ENCODE measurements around the gene SLC37A4. TPM values are rescaled to one million over a fixed set of nuclear protein-coding genes. Genes with fewer than 3 reads are reported as not detected.

SLC37A4 gene
- total and polyA plus RNA-seq, 2 of the 13 experiments (the other 11 are each of a cell fraction or from before 2014, with no cell fraction given) = 43.0 to 56.1 TPM

DNA sequence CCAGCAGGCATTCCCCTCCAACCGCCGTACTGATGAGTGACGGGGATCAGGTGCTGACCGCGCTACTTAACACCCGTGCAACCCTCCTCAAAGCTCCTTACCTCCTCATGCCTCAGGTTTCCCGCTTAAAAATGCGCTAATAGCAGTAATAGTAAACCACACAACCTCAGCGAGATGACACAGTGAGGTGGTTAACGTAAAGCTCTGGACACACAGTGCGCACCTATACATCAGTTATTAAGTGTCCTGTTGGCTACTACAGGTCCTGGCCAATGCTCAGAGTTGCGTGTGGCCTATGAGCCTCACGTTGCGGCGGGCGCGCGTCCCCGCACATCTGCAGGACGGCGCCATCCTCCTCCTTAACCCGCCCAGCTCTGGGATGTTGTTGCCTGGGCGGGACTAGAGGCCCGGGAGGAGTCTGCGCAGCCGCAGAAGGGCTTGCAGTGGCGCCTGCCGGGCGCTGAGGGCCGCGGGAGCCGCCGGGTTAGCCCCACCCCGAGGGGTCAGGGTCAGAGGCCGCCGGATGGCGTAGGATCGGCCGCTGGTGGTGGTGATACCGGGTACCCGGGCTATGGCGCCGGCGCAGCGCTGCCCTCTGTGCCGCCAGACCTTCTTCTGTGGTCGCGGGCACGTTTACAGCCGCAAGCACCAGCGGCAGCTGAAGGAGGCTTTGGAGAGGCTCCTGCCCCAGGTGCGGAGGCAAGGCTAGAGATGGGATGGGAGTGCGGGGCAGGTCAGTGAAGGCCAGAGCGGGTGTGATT lies 32.9 kb downstream of the SLC37A4 start, which contains the start of gene CENATAC (continued):
- TF ChIP-seq, protein P1, sequence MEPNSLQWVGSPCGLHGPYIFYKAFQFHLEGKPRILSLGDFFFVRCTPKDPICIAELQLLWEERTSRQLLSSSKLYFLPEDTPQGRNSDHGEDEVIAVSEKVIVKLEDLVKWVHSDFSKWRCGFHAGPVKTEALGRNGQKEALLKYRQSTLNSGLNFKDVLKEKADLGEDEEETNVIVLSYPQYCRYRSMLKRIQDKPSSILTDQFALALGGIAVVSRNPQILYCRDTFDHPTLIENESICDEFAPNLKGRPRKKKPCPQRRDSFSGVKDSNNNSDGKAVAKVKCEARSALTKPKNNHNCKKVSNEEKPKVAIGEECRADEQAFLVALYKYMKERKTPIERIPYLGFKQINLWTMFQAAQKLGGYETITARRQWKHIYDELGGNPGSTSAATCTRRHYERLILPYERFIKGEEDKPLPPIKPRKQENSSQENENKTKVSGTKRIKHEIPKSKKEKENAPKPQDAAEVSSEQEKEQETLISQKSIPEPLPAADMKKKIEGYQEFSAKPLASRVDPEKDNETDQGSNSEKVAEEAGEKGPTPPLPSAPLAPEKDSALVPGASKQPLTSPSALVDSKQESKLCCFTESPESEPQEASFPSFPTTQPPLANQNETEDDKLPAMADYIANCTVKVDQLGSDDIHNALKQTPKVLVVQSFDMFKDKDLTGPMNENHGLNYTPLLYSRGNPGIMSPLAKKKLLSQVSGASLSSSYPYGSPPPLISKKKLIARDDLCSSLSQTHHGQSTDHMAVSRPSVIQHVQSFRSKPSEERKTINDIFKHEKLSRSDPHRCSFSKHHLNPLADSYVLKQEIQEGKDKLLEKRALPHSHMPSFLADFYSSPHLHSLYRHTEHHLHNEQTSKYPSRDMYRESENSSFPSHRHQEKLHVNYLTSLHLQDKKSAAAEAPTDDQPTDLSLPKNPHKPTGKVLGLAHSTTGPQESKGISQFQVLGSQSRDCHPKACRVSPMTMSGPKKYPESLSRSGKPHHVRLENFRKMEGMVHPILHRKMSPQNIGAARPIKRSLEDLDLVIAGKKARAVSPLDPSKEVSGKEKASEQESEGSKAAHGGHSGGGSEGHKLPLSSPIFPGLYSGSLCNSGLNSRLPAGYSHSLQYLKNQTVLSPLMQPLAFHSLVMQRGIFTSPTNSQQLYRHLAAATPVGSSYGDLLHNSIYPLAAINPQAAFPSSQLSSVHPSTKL (CRISPR knock-in tag; IDR thresholded peaks at IDR 0.05) = no peak
- TF ChIP-seq, protein P2, sequence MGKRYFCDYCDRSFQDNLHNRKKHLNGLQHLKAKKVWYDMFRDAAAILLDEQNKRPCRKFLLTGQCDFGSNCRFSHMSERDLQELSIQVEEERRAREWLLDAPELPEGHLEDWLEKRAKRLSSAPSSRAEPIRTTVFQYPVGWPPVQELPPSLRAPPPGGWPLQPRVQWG (CRISPR knock-in tag; IDR thresholded peaks at IDR 0.05; ENCODE audit: borderline replicate concordance, low read depth) = no peak
- TF ChIP-seq SIN3B (IDR thresholded peaks at IDR 0.05; ENCODE audit: low read length) (no peak), SRSF9 (IDR thresholded peaks at IDR 0.05; ENCODE audit: borderline replicate concordance, insufficient read depth, low read depth, low read length, poor library complexity, severe bottlenecking) (no peak), ZBTB7A (CRISPR knock-in tag; IDR thresholded peaks at IDR 0.05) (0 out of 2 replicates have a peak, but pooled peaks have one; percentile 59), ZBTB42 (CRISPR knock-in tag; IDR thresholded peaks at IDR 0.05) (peak; percentile 62; the same call in 1 of the 2 replicates), RAD21 (CRISPR knock-in tag; IDR thresholded peaks at IDR 0.05) (no peak), NCOA2 (CRISPR knock-in tag; IDR thresholded peaks at IDR 0.05) (peak; percentile 52; the same call in 1 of the 2 replicates), ATF7-NPFF (CRISPR knock-in tag; IDR thresholded peaks at IDR 0.05; ENCODE audit: low read depth) (no peak), MAFF (IDR thresholded peaks at IDR 0.05; ENCODE audit: low read depth, low read length) (no peak), ZNF510 (CRISPR knock-in tag; IDR thresholded peaks at IDR 0.05; ENCODE audit: low read depth) (no peak), ZNF674 (CRISPR knock-in tag; IDR thresholded peaks at IDR 0.05; ENCODE audit: low read depth) (no peak), ZEB1 (IDR thresholded peaks at IDR 0.05; ENCODE audit: insufficient replicate concordance, low read depth) (no peak), HNRNPL (IDR thresholded peaks at IDR 0.05; ENCODE audit: low read depth, low read length) (no peak)
- TF ChIP-seq, protein P3, sequence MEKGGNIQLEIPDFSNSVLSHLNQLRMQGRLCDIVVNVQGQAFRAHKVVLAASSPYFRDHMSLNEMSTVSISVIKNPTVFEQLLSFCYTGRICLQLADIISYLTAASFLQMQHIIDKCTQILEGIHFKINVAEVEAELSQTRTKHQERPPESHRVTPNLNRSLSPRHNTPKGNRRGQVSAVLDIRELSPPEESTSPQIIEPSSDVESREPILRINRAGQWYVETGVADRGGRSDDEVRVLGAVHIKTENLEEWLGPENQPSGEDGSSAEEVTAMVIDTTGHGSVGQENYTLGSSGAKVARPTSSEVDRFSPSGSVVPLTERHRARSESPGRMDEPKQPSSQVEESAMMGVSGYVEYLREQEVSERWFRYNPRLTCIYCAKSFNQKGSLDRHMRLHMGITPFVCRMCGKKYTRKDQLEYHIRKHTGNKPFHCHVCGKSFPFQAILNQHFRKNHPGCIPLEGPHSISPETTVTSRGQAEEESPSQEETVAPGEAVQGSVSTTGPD (CRISPR knock-in tag; IDR thresholded peaks at IDR 0.05) = no peak
- TF ChIP-seq, protein P4, sequence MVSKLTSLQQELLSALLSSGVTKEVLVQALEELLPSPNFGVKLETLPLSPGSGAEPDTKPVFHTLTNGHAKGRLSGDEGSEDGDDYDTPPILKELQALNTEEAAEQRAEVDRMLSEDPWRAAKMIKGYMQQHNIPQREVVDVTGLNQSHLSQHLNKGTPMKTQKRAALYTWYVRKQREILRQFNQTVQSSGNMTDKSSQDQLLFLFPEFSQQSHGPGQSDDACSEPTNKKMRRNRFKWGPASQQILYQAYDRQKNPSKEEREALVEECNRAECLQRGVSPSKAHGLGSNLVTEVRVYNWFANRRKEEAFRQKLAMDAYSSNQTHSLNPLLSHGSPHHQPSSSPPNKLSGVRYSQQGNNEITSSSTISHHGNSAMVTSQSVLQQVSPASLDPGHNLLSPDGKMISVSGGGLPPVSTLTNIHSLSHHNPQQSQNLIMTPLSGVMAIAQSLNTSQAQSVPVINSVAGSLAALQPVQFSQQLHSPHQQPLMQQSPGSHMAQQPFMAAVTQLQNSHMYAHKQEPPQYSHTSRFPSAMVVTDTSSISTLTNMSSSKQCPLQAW (CRISPR knock-in tag; IDR thresholded peaks at IDR 0.05) = peak; percentile 79; the same call in 1 of the 2 replicates
- TF ChIP-seq, protein P5, sequence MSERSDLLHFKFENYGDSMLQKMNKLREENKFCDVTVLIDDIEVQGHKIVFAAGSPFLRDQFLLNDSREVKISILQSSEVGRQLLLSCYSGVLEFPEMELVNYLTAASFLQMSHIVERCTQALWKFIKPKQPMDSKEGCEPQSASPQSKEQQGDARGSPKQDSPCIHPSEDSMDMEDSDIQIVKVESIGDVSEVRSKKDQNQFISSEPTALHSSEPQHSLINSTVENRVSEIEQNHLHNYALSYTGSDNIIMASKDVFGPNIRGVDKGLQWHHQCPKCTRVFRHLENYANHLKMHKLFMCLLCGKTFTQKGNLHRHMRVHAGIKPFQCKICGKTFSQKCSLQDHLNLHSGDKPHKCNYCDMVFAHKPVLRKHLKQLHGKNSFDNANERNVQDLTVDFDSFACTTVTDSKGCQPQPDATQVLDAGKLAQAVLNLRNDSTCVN (CRISPR knock-in tag; IDR thresholded peaks at IDR 0.05; ENCODE audit: borderline replicate concordance) = no peak
- TF ChIP-seq, protein P6, sequence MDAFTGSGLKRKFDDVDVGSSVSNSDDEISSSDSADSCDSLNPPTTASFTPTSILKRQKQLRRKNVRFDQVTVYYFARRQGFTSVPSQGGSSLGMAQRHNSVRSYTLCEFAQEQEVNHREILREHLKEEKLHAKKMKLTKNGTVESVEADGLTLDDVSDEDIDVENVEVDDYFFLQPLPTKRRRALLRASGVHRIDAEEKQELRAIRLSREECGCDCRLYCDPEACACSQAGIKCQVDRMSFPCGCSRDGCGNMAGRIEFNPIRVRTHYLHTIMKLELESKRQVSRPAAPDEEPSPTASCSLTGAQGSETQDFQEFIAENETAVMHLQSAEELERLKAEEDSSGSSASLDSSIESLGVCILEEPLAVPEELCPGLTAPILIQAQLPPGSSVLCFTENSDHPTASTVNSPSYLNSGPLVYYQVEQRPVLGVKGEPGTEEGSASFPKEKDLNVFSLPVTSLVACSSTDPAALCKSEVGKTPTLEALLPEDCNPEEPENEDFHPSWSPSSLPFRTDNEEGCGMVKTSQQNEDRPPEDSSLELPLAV (CRISPR knock-in tag; conservative IDR thresholded peaks at IDR 0.05; ENCODE audit: low read depth) = no peak

Data from HepG2 (cell line).